Right lobe of liver (tissue), 4 donors: Measurements from ENCODE around the gene LDB1.

Experiments
- POLR2A ChIP-seq: fragments of 450-650 bp; IDR thresholded peaks from one replicate; pipeline ENCODE4 v1.6.1; 2017; ENCODE audit warnings: antibody characterized with exemption, mild to moderate bottlenecking
- TF ChIP-seq, protein P1 (sequence below), 4 donors: fragments of 200-600 bp in 3 of 4; fragments of 450-650 bp in 1 of 4; IDR thresholded peaks; one replicate each; pipeline versions ENCODE4 v1.5.1 to v1.8.0; 2016 to 2022; ENCODE audit warnings: antibody characterized with exemption in 4 of 4, mild to moderate bottlenecking in 2 of 4
- donor health status: DM: no; HTN: no; CAD: no.
- donor health status: DM: no; HTN: no; CAD: no.
- donor health status: DM: no; HTN: yes; CAD: no.

DNA sequence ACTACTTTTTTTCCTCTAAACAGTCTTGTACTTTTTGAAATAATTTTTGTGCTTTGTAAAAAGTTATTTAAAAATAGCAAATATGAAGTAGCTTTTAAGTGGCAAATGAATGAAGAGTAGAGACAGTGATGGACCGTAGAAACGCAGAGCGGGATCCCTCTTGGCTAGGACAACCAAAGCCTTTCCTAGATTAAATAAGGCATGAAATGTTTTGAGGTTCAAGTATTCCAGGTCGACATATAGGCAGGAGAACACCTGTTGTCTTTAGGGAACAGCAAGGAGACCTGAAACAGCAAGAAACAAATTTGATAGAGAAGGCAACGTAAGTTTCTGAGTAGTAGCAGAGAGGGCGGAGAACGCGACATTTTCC lies 12.0 kb upstream of the LDB1 start:
- TF ChIP-seq, protein P1, sequence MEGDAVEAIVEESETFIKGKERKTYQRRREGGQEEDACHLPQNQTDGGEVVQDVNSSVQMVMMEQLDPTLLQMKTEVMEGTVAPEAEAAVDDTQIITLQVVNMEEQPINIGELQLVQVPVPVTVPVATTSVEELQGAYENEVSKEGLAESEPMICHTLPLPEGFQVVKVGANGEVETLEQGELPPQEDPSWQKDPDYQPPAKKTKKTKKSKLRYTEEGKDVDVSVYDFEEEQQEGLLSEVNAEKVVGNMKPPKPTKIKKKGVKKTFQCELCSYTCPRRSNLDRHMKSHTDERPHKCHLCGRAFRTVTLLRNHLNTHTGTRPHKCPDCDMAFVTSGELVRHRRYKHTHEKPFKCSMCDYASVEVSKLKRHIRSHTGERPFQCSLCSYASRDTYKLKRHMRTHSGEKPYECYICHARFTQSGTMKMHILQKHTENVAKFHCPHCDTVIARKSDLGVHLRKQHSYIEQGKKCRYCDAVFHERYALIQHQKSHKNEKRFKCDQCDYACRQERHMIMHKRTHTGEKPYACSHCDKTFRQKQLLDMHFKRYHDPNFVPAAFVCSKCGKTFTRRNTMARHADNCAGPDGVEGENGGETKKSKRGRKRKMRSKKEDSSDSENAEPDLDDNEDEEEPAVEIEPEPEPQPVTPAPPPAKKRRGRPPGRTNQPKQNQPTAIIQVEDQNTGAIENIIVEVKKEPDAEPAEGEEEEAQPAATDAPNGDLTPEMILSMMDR (IDR thresholded peaks at IDR 0.05), result no peak
- TF ChIP-seq POLR2A, result no peak
